Cardiac fibroblast (primary cell): ENCODE data around the gene TMUB2.

Experiments used
- DNase-seq, 2 donors: peaks; one replicate each; pipeline versions ENCODE4 v3.0.0 to v3.0.0-alpha.2; 2010; ENCODE audit warnings: low read depth in 2 of 2
- H3K4me3 ChIP-seq, 2 donors: replicated peaks in 1 of 2; 1 replicate in 1 of 2; 2 replicates in 1 of 2; pipeline ENCODE4 v1.5.1; 2011; ENCODE audit warnings: low read depth in 2 of 2, low read length in 2 of 2, mild to moderate bottlenecking in 2 of 2, moderate library complexity in 1 of 2
- CTCF ChIP-seq: IDR thresholded peaks from one replicate; pipeline ENCODE4 v1.5.1; 2011; ENCODE audit warnings: low read depth, mild to moderate bottlenecking, low read length, inconsistent platforms

TMUB2 gene

GRCh38 chr17:44214230-44214494 is 27.4 kb downstream of the TMUB2 start:
- DNase-seq, result no peak
- H3K4me3 ChIP-seq, result no peak overlapping the region
- no peak for TF ChIP-seq CTCF

GRCh38 chr17:44214896-44215295 is 28.1 kb downstream of the TMUB2 start:
- no peak for TF ChIP-seq CTCF
- H3K4me3 ChIP-seq, result no peak overlapping the region
- no peak for DNase-seq

GRCh38 chr17:44216173-44216572 is 29.4 kb downstream of the TMUB2 start:
- TF ChIP-seq CTCF, result no peak
- no peak for DNase-seq
- H3K4me3 ChIP-seq, result no peak overlapping the region

GRCh38 chr17:44216694-44217093 is 29.9 kb downstream of the TMUB2 start:
- TF ChIP-seq CTCF, result no peak
- H3K4me3 ChIP-seq, result no peak overlapping the region
- DNase-seq, result no peak

GRCh38 chr17:44217738-44218343 is 31.1 kb downstream of the TMUB2 start:
- TF ChIP-seq CTCF, result no peak
- H3K4me3 ChIP-seq, result peak overlapping the region; percentile 53 to 89
- DNase-seq, result no peak

- peak; percentile 31 for TF ChIP-seq CTCF
- peak; percentile 90 to 94 for DNase-seq
- peak overlapping the region; percentile 53 to 89 for H3K4me3 ChIP-seq
These were observed 31.8 kb downstream of the TMUB2 start for GRCh38 chr17:44218344-44219107.
